Fibroblast of villous mesenchyme (primary cell): Measurements from ENCODE around the gene ZCCHC2. TPM values are rescaled to one million over a fixed set of nuclear protein-coding genes. Genes with fewer than 3 reads are reported as not detected.

Experiments
- DNase-seq: peaks from one replicate; pipeline ENCODE4 v3.0.0-alpha.2; 2010; ENCODE audit warnings: low read depth
- H3K4me3 ChIP-seq: 2 replicates; pipeline ENCODE4 v1.5.1; 2011; ENCODE audit warnings: low read depth, mild to moderate bottlenecking, low read length
- CTCF ChIP-seq: IDR thresholded peaks from 2 replicates; pipeline ENCODE4 v1.5.1; 2012; ENCODE audit warnings: low read depth, mild to moderate bottlenecking, low read length; ENCODE audit not compliant: insufficient read depth
- total RNA-seq: library from RNA; depleted of rRNA; stranded (reverse); fragments of >200 nt; gene quantifications from 2 replicates; pipeline ENCODE4 v1.2.3, GENCODE V29; 2012

The ZCCHC2 gene
- total RNA-seq, 1 donor: 9.5 TPM

DNA sequence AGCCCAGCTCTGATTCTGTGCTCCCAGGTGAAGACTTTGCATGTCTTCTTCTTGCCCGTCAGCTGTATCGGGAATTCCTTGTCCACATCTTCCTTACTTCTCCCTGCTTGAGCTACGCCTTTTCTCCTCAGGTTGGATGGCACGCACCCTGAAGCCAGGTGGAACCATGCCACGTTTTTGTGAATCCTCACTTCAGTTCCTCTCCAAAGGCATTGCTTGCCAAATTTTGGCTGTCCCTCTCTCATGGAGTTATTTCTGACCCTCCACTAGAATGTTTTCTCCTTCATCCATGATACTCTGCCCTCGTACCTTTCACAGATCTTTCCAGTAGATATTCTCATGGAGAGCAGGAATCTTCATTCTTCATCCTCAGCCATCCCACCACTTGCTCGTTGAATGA lies 20.2 kb downstream of the ZCCHC2 start:
- TF ChIP-seq CTCF: no peak
- no peak overlapping the region for H3K4me3 ChIP-seq
- no peak for DNase-seq

- no peak for TF ChIP-seq CTCF
Observed at GRCh38 chr18:62545098-62545497, 22.3 kb downstream of the ZCCHC2 start.

GRCh38 chr18:62549755-62550154 lies 26.9 kb downstream of the ZCCHC2 start:
- TF ChIP-seq CTCF: no peak
- H3K4me3 ChIP-seq: no peak overlapping the region
- DNase-seq: peak; percentile 20

More at GRCh38 chr18:62545098-62545497, 22.3 kb downstream of the ZCCHC2 start:
- H3K4me3 ChIP-seq: no peak overlapping the region
- no peak for DNase-seq

GRCh38 chr18:62550746-62551145 lies 27.9 kb downstream of the ZCCHC2 start:
- no peak for DNase-seq
- no peak for TF ChIP-seq CTCF
- no peak overlapping the region for H3K4me3 ChIP-seq

DNA sequence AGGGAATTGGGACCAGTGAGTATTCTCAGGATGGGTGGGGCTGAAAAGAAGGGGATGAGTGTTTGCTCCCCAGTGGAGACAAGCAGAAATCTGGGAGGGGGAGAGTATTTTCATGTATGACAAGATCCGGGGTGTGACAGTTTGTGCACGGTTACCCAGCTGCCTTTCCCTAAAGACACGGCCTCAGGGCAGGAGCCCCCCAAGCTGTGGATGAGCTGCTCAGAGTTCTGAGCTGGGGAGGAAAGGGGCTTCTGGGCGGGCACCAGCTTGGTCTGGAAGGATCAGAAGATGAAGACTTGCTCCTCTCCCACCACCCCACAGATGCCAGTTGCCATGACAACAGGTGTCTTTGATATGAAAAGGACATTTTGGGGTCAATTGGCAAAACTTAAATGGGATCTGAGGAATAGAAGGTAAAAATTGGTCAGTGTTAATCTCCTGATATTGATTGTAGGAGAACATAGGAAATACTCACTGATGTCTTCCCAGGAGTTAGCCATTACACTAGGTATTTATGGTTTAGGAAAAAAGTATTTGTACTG lies 29.2 kb downstream of the ZCCHC2 start:
- TF ChIP-seq CTCF: no peak
- H3K4me3 ChIP-seq: no peak overlapping the region
- no peak for DNase-seq

DNA sequence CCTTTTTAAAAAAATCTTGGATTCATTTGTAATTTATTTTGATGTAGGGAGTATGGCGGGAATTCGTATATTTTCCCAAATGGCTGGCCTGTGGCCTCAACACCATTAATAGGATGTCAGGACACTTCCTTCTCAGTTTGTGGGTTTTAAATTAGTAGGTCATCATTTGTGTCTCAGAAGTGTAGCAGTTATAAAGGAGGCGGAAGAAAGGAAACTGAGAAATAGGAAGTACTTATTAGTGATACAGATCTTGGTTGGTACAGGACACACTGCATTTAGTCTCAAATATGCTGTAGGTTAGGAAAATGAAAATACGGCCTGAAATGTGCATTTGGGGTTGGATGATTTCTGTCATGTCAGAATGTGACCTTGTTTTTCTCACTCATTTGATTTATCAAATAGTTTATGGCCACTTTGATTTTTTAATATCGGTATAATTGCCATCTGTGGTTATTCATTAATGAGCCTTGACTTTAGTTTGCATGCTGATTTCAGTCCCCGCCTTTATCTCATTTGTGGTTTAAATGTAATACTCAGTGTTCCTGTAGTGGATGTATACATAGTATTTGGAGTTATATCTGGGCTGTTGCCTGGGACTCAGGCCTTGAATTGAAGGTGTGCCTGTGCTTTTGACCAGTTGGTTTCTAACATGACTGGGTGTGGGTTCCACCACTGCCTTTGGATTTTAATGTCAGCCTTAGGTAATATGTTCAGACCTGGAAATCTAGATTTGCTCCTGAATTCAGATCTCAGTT lies 31.4 kb downstream of the ZCCHC2 start:
- no peak overlapping the region for H3K4me3 ChIP-seq
- TF ChIP-seq CTCF: no peak
- DNase-seq: no peak
